Measurements from ENCODE around the gene EIF4G2. TPM values are rescaled to one million over a fixed set of nuclear protein-coding genes. Genes with fewer than 3 reads are reported as not detected.
"Not testable (repeated sequence)": the region's sequence is repeated elsewhere in the genome, so short reads cannot be mapped to it uniquely, and the experiment has no call there.

Gene EIF4G2
- total RNA-seq, 1 donor from 2014 or later = 1,184 TPM

DNA sequence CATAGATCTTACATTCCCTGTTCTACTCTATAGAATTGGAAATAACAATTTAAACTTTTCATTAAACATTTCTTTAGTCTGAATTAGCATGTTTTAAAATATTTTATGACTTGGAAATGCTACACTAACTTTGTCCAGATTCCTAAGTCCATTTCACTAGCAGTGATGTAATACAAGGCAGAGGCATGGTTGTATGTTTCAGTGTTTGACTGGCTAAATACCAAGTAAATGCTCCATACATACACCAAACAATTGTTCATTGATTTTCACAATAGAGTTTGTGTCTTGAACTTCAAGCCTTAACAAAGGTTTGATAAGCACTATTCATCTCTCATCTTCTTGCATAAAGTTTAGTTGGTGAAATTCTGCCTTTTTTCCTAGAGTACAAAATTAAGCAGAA, 35.6 kb upstream of the EIF4G2 start:
- no peak overlapping the region for H3K4me3 Mint-ChIP-seq (ENCODE audit: unreplicated experiment)
- H3K27me3 Mint-ChIP-seq (ENCODE audit: unreplicated experiment) = no peaks in the 10 kb centered on the region
- no peaks in the 10 kb centered on the region for H3K36me3 Mint-ChIP-seq (ENCODE audit: low read depth, unreplicated experiment)
- H3K27ac Mint-ChIP-seq (ENCODE audit: unreplicated experiment) = no peak overlapping the region
- no peak for DNase-seq (ENCODE audit: low spot score)
- no peaks in the 10 kb centered on the region for H3K9me3 Mint-ChIP-seq (ENCODE audit: unreplicated experiment)
- no peak for TF ChIP-seq CTCF (IDR thresholded peaks at IDR 0.05; ENCODE audit: unreplicated experiment)
- peaks cover 3% of the 10 kb centered on the region for H3K4me1 Mint-ChIP-seq (ENCODE audit: unreplicated experiment)

GRCh38 chr11:10838881-10839280, 30.2 kb upstream of the EIF4G2 start:
- Mint-ChIP-seq H3K36me3 (ENCODE audit: low read depth, unreplicated experiment) (no peaks in the 10 kb centered on the region), H3K4me1 (ENCODE audit: unreplicated experiment) (peaks cover 3% of the 10 kb centered on the region), H3K4me3 (ENCODE audit: unreplicated experiment) (no peak overlapping the region), H3K27ac (ENCODE audit: unreplicated experiment) (no peak overlapping the region), H3K27me3 (ENCODE audit: unreplicated experiment) (no peaks in the 10 kb centered on the region), H3K9me3 (ENCODE audit: unreplicated experiment) (no peaks in the 10 kb centered on the region)
- DNase-seq (ENCODE audit: low spot score) = no peak
- no peak for TF ChIP-seq CTCF (IDR thresholded peaks at IDR 0.05; ENCODE audit: unreplicated experiment)

GRCh38 chr11:10838083-10838482, 29.4 kb upstream of the EIF4G2 start:
- DNase-seq (ENCODE audit: low spot score) = no peak
- H3K27ac Mint-ChIP-seq (ENCODE audit: unreplicated experiment) = no peak overlapping the region
- TF ChIP-seq CTCF (IDR thresholded peaks at IDR 0.05; ENCODE audit: unreplicated experiment) = no peak
- H3K4me1 Mint-ChIP-seq (ENCODE audit: unreplicated experiment) = peaks cover 3% of the 10 kb centered on the region
- H3K9me3 Mint-ChIP-seq (ENCODE audit: unreplicated experiment) = no peaks in the 10 kb centered on the region
- no peaks in the 10 kb centered on the region for H3K36me3 Mint-ChIP-seq (ENCODE audit: low read depth, unreplicated experiment)
- H3K4me3 Mint-ChIP-seq (ENCODE audit: unreplicated experiment) = no peak overlapping the region
- no peaks in the 10 kb centered on the region for H3K27me3 Mint-ChIP-seq (ENCODE audit: unreplicated experiment)

GRCh38 chr11:10836884-10837283, 28.2 kb upstream of the EIF4G2 start:
- not testable (repeated sequence) for H3K4me1 Mint-ChIP-seq (ENCODE audit: unreplicated experiment); H3K9me3 Mint-ChIP-seq (ENCODE audit: unreplicated experiment); H3K4me3 Mint-ChIP-seq (ENCODE audit: unreplicated experiment); H3K27me3 Mint-ChIP-seq (ENCODE audit: unreplicated experiment); H3K36me3 Mint-ChIP-seq (ENCODE audit: low read depth, unreplicated experiment); DNase-seq (ENCODE audit: low spot score); H3K27ac Mint-ChIP-seq (ENCODE audit: unreplicated experiment)

DNA sequence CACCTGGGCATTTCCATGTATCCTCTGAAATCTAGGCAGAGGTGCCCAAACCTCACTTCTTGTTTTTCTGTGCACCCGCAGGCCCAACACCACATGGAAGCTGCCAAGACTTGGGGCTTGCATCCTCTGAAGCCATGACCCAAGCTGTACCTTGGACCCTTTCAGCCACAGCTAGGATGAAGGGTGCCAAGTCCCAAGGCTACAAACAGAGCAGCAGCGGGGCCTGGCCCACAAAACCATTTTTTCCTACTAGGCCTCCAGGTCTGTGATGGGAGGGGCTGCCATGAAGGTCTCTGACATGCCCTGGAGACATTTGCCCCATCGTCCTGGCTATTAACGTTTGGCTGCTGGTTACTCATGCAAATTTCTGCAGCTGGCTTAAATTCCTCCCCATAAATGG, 20.4 kb upstream of the EIF4G2 start:
- Mint-ChIP-seq H3K4me3 (ENCODE audit: unreplicated experiment) (no peak overlapping the region), H3K36me3 (ENCODE audit: low read depth, unreplicated experiment) (peaks cover 5% of the 10 kb centered on the region), H3K4me1 (ENCODE audit: unreplicated experiment) (no peaks in the 10 kb centered on the region), H3K9me3 (ENCODE audit: unreplicated experiment) (no peaks in the 10 kb centered on the region), H3K27me3 (ENCODE audit: unreplicated experiment) (no peaks in the 10 kb centered on the region), H3K27ac (ENCODE audit: unreplicated experiment) (no peak overlapping the region)
- TF ChIP-seq CTCF (IDR thresholded peaks at IDR 0.05; ENCODE audit: unreplicated experiment) = no peak
- DNase-seq (ENCODE audit: low spot score) = no peak

DNA sequence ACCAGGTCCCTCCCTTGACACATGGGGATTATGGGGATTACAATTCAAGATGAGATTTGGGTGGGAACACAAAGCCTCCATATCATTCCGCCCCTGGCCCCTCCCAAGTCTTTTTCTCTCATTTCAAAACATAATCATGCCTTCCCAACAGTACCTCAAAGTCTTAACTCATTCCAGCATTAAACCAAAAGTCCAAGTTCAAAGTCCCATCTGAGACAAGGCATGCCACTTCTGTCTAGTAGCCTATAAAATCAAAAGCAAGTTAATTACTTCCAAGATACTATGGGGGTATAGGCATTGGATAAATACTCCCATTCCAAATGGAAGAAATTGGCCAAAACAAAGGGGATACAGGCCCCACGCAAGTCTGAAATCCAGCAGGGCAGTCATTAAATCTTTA, 19.7 kb upstream of the EIF4G2 start:
- Mint-ChIP-seq H3K27ac (ENCODE audit: unreplicated experiment) (no peak overlapping the region), H3K36me3 (ENCODE audit: low read depth, unreplicated experiment) (peaks cover 5% of the 10 kb centered on the region), H3K9me3 (ENCODE audit: unreplicated experiment) (no peaks in the 10 kb centered on the region), H3K4me1 (ENCODE audit: unreplicated experiment) (no peaks in the 10 kb centered on the region), H3K27me3 (ENCODE audit: unreplicated experiment) (no peaks in the 10 kb centered on the region), H3K4me3 (ENCODE audit: unreplicated experiment) (no peak overlapping the region)
- DNase-seq (ENCODE audit: low spot score) = no peak
- TF ChIP-seq CTCF (IDR thresholded peaks at IDR 0.05; ENCODE audit: unreplicated experiment) = no peak

All from endothelial cell (in vitro differentiated cells).